Mucosa of descending colon (tissue), 3 donors: ENCODE results near the gene ADGRD1. TPM values are rescaled to one million over a fixed set of nuclear protein-coding genes. Genes with fewer than 3 reads are reported as not detected.

Experiments used
- ATAC-seq: fragments of 200-7000 bp; cut with Tn5 transposase; one replicate; pipeline ENCODE4 v1.9.1; 2020; ENCODE audit warnings: mild to moderate bottlenecking, moderate library complexity
- DNase-seq, 3 donors: peaks; one replicate each; pipeline ENCODE4 v3.0.0-alpha.2; 2020
- H3K36me3 ChIP-seq: fragments of 200-600 bp; one replicate; pipeline ENCODE4 v1.8.0; 2021; ENCODE audit warnings: low read depth, mild to moderate bottlenecking
- H3K4me1 ChIP-seq: fragments of 200-600 bp; one replicate; pipeline ENCODE4 v1.8.0; 2021; ENCODE audit warnings: low read depth, mild to moderate bottlenecking
- H3K4me3 ChIP-seq: fragments of 200-600 bp; one replicate; pipeline ENCODE4 v1.8.0; 2021; ENCODE audit warnings: mild to moderate bottlenecking
- H3K9me3 ChIP-seq: fragments of 200-600 bp; one replicate; pipeline ENCODE4 v1.8.0; 2021; ENCODE audit warnings: mild to moderate bottlenecking
- intact Hi-C, 2 donors: fragments of 100-400 bp; cut with DNase I in 1 of 2; cut with micrococcal nuclease in 1 of 2; formaldehyde crosslinking; loops; one replicate each; pipeline versions ENCODE4 v1.11.0 to v1.11.1; 2022; cut with DNase I, micrococcal nuclease
- total RNA-seq, 3 donors: library from RNA; stranded (reverse); fragmentation: NEBNext Ultra II Directional in 2 of 3; extraction: Animal tissue kit (Norgen Biotek cat#: 25700) in 2 of 3; gene quantifications; one replicate each; pipeline versions ENCODE4 v1.2.1 to v1.2.4, GENCODE V29; 2021 to 2023
- TF ChIP-seq, protein P1 (sequence below): fragments of 200-600 bp; IDR thresholded peaks from one replicate; pipeline ENCODE4 v1.8.0; 2022; ENCODE audit warnings: antibody characterized with exemption, mild to moderate bottlenecking
- donor health status: DM: no; HTN: no; CAD: no; lungs with moderate emphysema.
- donor health status: DM: no; HTN: no; CAD: no.
- donor health status: DM: no; HTN: yes; CAD: no.

The ADGRD1 gene
- total RNA-seq, 3 donors from 2014 or later, result 2.6 to 18.4 (median 12.9) TPM

- H3K4me1 ChIP-seq, result no peaks in the 10 kb centered on the region
- peak in 1 of 3 donors; percentile 40 for DNase-seq
- TF ChIP-seq, protein P1, sequence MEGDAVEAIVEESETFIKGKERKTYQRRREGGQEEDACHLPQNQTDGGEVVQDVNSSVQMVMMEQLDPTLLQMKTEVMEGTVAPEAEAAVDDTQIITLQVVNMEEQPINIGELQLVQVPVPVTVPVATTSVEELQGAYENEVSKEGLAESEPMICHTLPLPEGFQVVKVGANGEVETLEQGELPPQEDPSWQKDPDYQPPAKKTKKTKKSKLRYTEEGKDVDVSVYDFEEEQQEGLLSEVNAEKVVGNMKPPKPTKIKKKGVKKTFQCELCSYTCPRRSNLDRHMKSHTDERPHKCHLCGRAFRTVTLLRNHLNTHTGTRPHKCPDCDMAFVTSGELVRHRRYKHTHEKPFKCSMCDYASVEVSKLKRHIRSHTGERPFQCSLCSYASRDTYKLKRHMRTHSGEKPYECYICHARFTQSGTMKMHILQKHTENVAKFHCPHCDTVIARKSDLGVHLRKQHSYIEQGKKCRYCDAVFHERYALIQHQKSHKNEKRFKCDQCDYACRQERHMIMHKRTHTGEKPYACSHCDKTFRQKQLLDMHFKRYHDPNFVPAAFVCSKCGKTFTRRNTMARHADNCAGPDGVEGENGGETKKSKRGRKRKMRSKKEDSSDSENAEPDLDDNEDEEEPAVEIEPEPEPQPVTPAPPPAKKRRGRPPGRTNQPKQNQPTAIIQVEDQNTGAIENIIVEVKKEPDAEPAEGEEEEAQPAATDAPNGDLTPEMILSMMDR, result no peak
- H3K9me3 ChIP-seq, result no peaks in the 10 kb centered on the region
- no peak for ATAC-seq
- no peaks in the 10 kb centered on the region for H3K36me3 ChIP-seq
- H3K4me3 ChIP-seq, result no peak overlapping the region
- intact Hi-C loops, result loop anchor here in 1 of 2 donors (5.0 kb wide), 1 partner anchor 46 kb away; no protein-coding TSS in a partner anchor
Measured at GRCh38 chr12:131041216-131041967, 87.7 kb downstream of the ADGRD1 start.

DNA sequence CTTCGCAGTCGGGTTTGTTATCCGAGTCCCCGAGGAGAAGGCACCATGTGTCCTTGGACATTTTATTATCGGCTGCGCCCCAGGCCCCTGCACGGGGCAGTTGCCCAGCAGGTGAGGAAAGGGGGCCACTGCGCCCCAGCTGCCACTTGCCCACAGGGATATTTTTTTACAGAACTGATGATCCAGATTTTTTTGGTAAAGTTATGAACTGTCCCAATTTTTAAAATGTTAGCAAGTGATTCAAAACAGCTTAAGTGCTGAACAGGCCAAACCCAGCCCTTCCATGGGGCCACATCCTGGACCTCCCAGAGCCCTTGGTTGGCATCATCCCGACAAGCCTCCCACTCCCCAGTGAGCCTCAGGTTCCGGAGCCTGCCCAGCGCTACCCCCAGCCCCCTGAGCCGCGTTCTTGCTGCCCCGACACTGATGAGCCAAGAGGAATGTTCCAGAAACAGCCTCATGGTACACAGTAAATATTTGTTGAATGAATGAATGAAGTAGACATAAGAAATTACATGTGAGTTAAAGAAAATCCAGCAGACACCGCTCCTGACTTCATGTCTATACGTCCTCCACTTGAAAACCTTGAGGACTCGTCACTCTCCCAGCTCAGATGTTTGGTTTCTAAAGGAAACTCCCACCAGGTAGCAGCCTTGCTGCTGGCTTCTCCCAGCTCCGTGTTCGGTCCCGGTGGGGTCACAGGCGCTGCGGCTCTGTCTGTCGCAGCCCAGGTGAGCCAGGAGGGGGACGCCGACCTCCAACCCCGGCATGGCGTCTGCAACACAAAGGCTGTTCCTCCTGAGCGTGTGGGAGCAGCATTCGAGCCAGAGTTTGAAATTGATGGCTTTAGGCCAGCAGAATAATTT is 88.5 kb downstream of the ADGRD1 start:
- DNase-seq (peak in 1 of 3 donors; percentile 29), ATAC-seq (no peak)
- H3K4me3 ChIP-seq, result no peak overlapping the region
- H3K36me3 ChIP-seq, result no peaks in the 10 kb centered on the region
- intact Hi-C loops, result loop anchor here in 1 of 2 donors (5.0 kb wide), 1 partner anchor 45 kb away; no protein-coding TSS in a partner anchor
- H3K4me1 ChIP-seq, result no peaks in the 10 kb centered on the region
- H3K9me3 ChIP-seq, result no peaks in the 10 kb centered on the region
- TF ChIP-seq, protein P1, result no peak

DNA sequence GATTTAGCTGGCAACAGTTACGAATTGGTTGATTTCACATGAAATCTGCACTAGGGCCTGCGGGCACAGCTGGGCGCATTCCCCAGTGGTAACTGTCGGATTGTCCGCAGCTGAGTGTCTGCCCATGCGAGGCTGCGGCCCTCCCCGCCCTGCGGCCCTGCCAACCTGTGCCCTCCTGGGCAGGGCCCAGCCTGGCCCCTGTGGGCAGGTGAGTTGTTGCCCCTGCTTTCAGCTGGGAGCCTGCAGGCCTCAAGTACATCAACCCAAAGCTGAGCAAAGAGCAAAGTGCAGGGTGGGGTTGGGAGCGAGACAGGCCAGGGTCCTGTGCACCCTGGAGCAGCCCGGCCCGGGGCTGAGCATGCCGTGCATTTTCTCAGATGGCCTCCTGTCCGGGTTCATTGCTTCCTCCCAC is 89.1 kb downstream of the ADGRD1 start:
- peak in 1 of 3 donors; percentile 15 for DNase-seq
- intact Hi-C loops, result loop anchor here in 1 of 2 donors (5.0 kb wide), 1 partner anchor 44 kb away; no protein-coding TSS in a partner anchor
- no peaks in the 10 kb centered on the region for H3K4me1 ChIP-seq
- TF ChIP-seq, protein P1, result no peak
- H3K4me3 ChIP-seq, result no peak overlapping the region
- no peaks in the 10 kb centered on the region for H3K9me3 ChIP-seq
- H3K36me3 ChIP-seq, result no peaks in the 10 kb centered on the region
- ATAC-seq, result no peak

- DNase-seq (peak in 1 of 3 donors; percentile 46), ATAC-seq (no peak)
- TF ChIP-seq, protein P1, result no peak
- Histone ChIP-seq H3K9me3 (no peaks in the 10 kb centered on the region), H3K4me1 (no peaks in the 10 kb centered on the region), H3K36me3 (no peaks in the 10 kb centered on the region), H3K4me3 (no peak overlapping the region)
- intact Hi-C loops, result loop anchor here in 1 of 2 donors (5.0 kb wide), 1 partner anchor 44 kb away; no protein-coding TSS in a partner anchor
Measured at GRCh38 chr12:131043401-131043871, 89.7 kb downstream of the ADGRD1 start.

DNA sequence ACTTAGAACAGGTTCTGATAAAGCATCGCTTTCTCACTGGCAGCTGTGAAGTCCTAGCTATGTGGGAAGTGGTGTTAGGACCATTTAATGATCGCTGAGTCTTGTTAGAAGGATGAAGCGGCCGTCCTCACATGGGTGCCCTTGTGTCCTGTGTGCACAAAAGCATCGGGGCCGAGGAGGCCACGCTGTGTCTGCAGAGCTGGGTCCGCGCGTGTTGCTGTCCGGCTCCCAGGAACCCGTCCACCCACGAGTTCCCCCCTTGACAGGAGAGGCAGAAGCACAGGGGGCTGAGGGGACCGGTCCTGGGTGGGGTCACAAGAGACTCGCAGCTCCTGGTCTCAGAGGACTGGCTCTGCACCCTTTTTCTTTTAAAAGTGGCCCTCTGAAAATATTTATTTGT is 90.4 kb downstream of the ADGRD1 start:
- Histone ChIP-seq H3K36me3 (no peaks in the 10 kb centered on the region), H3K4me1 (no peaks in the 10 kb centered on the region), H3K4me3 (no peak overlapping the region), H3K9me3 (no peaks in the 10 kb centered on the region)
- DNase-seq (peak in 1 of 3 donors; percentile 42), ATAC-seq (no peak)
- TF ChIP-seq, protein P1, result no peak
- intact Hi-C loops, result loop anchor here in 1 of 2 donors (5.0 kb wide), 1 partner anchor 43 kb away; no protein-coding TSS in a partner anchor
